Endothelial cell of umbilical vein (primary cell): ENCODE measurements around the gene NSMCE1. TPM values are rescaled to one million over a fixed set of nuclear protein-coding genes. Genes with fewer than 3 reads are reported as not detected.
A peak's percentile ranks its signal among the peaks of the same experiment; 100 is the strongest.

Experiments
- BruUV-seq: library from RNA; stranded (reverse); fragments of 400-500 nt; replicated peaks from 2 replicates; lab custom pipeline; 2021; lab: Mats Ljungman, UMichigan
- CTCF ChIA-PET: fragments of 300-600, 350-600 bp; sonication (Branson Sonifier 250); formaldehyde crosslinking; loops from one replicate; lab custom pipeline; 2021; ENCODE audit warnings: antibody characterized with exemption, inconsistent platforms; lab: Charles Lee
- POLR2A ChIA-PET: fragments of 300-600, 350-600 bp; sonication (Branson Sonifier 250); formaldehyde crosslinking; loops from one replicate; lab custom pipeline; 2021; ENCODE audit warnings: antibody characterized with exemption, inconsistent platforms; lab: Charles Lee
- DNase-seq: peaks from one replicate; pipeline ENCODE4 v3.0.0-alpha.2; 2011; ENCODE audit warnings: low read depth, low spot score
- FAIRE-seq: peaks from 2 replicates; lab custom pipeline; 2011; peaks lifted over from hg19 to GRCh38; lab: Jason Lieb, UNC
- H2AFZ ChIP-seq: 2 replicates; pipeline ENCODE4 v1.6.0; 2012; ENCODE audit warnings: low read depth, low read length, control low read depth, inconsistent platforms
- H3K27ac ChIP-seq: 2 replicates; pipeline ENCODE4 v1.5.1; 2011; ENCODE audit warnings: low read depth, mild to moderate bottlenecking, control low read depth, low read length, moderate library complexity; ENCODE audit not compliant: insufficient read depth
- H3K27me3 ChIP-seq, 2 experiments: 2 replicates each; pipeline versions ENCODE4 v1.6.0 to v1.6.1; 2011; ENCODE audit warnings: low read length in 2 of 2, mixed read lengths in 1 of 2; ENCODE audit not compliant: control insufficient read depth in 2 of 2, insufficient read depth in 2 of 2
- H3K36me3 ChIP-seq, 2 experiments: 2 replicates in 1 of 2; 3 replicates in 1 of 2; pipeline ENCODE4 v1.5.1; 2011; ENCODE audit warnings: low read length in 2 of 2, mild to moderate bottlenecking in 1 of 2, moderate library complexity in 1 of 2; ENCODE audit not compliant: control insufficient read depth in 2 of 2, insufficient read depth in 2 of 2; ENCODE audit errors: extremely low read depth in 1 of 2
- H3K4me1 ChIP-seq: 3 replicates; pipeline ENCODE4 v1.5.1; 2011; ENCODE audit warnings: mild to moderate bottlenecking, low read length; ENCODE audit not compliant: control insufficient read depth, insufficient read depth; ENCODE audit errors: extremely low read depth
- H3K4me2 ChIP-seq: 2 replicates; pipeline ENCODE4 v1.6.1; 2011; ENCODE audit warnings: low read length, control low read depth, mixed read lengths; ENCODE audit not compliant: insufficient read depth
- H3K4me3 ChIP-seq, 3 experiments: fragments of 200-600 bp in 1 of 3; sonication (generic), shearing (Covaris generic) in 1 of 3; replicated peaks in 1 of 3; 2 replicates each; pipeline ENCODE4 v1.5.1; 2011 to 2016; ENCODE audit warnings: control low read depth in 3 of 3, low read length in 3 of 3, mild to moderate bottlenecking in 2 of 3, inconsistent platforms in 1 of 3, low read depth in 1 of 3, moderate library complexity in 1 of 3; ENCODE audit not compliant: insufficient read depth in 1 of 3
- H3K79me2 ChIP-seq: 2 replicates; pipeline ENCODE4 v1.6.0; 2012; ENCODE audit warnings: low read length, inconsistent platforms; ENCODE audit not compliant: control insufficient read depth, insufficient read depth
- H3K9ac ChIP-seq: replicated peaks from 2 replicates; pipeline ENCODE3; 2011; ENCODE audit warnings: low read length, control low read depth; ENCODE audit not compliant: insufficient read depth; ENCODE audit errors: extremely low read depth
- H3K9me1 ChIP-seq: replicated peaks from 3 replicates; pipeline ENCODE4 v1.6.0; 2011; ENCODE audit warnings: mild to moderate bottlenecking, low read length; ENCODE audit not compliant: control insufficient read depth, insufficient read depth; ENCODE audit errors: extremely low read depth
- H3K9me3 ChIP-seq: replicated peaks from 2 replicates; pipeline ENCODE4 v1.5.1; 2012; ENCODE audit warnings: low read length, inconsistent platforms; ENCODE audit not compliant: control insufficient read depth, insufficient read depth
- H4K20me1 ChIP-seq: replicated peaks from 2 replicates; pipeline ENCODE3; 2011; ENCODE audit warnings: mild to moderate bottlenecking, low read length; ENCODE audit not compliant: control insufficient read depth, insufficient read depth; ENCODE audit errors: extremely low read depth
- FOS ChIP-seq: IDR thresholded peaks from 2 replicates; pipeline ENCODE4 v1.6.1; 2011; ENCODE audit warnings: mild to moderate bottlenecking, low read length, moderate library complexity, borderline replicate concordance; ENCODE audit not compliant: insufficient read depth
- GATA2 ChIP-seq: IDR thresholded peaks from 2 replicates; pipeline ENCODE4 v1.7.0; 2011; ENCODE audit warnings: low read depth, mild to moderate bottlenecking, moderate library complexity, mixed read lengths, low read length; ENCODE audit not compliant: insufficient read length, insufficient read depth
- JUN ChIP-seq: IDR thresholded peaks from 2 replicates; pipeline ENCODE4 v1.6.1; 2011; ENCODE audit warnings: borderline replicate concordance, low read depth; ENCODE audit not compliant: insufficient read length, insufficient read depth
- MYC ChIP-seq: IDR thresholded peaks from one replicate; pipeline ENCODE4 v1.6.1; 2011; ENCODE audit warnings: mild to moderate bottlenecking, low read depth, low read length
- POLR2A ChIP-seq: IDR thresholded peaks from 2 replicates; pipeline ENCODE4 v1.6.1; 2012; ENCODE audit warnings: low read depth, mild to moderate bottlenecking, control low read depth, low read length
- POLR2AphosphoS5 ChIP-seq: IDR thresholded peaks from 2 replicates; pipeline ENCODE4 v1.6.1; 2012; ENCODE audit warnings: low read depth, mild to moderate bottlenecking, control low read depth, low read length, moderate library complexity; ENCODE audit not compliant: insufficient read depth
- dilution Hi-C: fragments of 300-500 bp; cut with MboI; formaldehyde crosslinking; loops from one replicate; pipeline ENCODE4 v1.15.0; 2019; ENCODE audit warnings: low sequenced_read_pairs; ENCODE audit not compliant: extremely low pct_ligation_motif_present
- intact Hi-C: fragments of 100-400 bp; cut with micrococcal nuclease; formaldehyde crosslinking; loops from one replicate; pipeline ENCODE4 v1.10.0; 2022
- polyA plus RNA-seq, 4 experiments: library from polyadenylated mRNA; depleted of rRNA in 3 of 4; stranded (reverse) in 3 of 4; unstranded in 1 of 4; fragments of >200 nt; gene quantifications; 2 replicates each; pipeline versions ENCODE4 v1.2.1 to v1.2.3, GENCODE V29; 2011 to 2012; ENCODE audit warnings: missing spikeins in 1 of 4
- total RNA-seq: library from RNA; stranded (reverse); gene quantifications from 2 replicates; pipeline ENCODE4 v1.2.3, GENCODE V29; 2021
- TF ChIP-seq, protein P1 (sequence below), 2 donors: IDR thresholded peaks; 1 replicate in 1 of 2; 2 replicates in 1 of 2; pipeline ENCODE4 v1.5.1; 2011; ENCODE audit warnings: low read length in 2 of 2, mild to moderate bottlenecking in 2 of 2, moderate library complexity in 2 of 2, control low read depth in 1 of 2, inconsistent platforms in 1 of 2, low read depth in 1 of 2; ENCODE audit not compliant: insufficient read depth in 1 of 2; ENCODE audit errors: extremely low read depth in 1 of 2

Gene NSMCE1
- total and polyA plus RNA-seq, 2 donors (not counting 3 experiments of a cell fraction or from before 2014, with no cell fraction given), result 23.8 to 42.0 TPM

DNA sequence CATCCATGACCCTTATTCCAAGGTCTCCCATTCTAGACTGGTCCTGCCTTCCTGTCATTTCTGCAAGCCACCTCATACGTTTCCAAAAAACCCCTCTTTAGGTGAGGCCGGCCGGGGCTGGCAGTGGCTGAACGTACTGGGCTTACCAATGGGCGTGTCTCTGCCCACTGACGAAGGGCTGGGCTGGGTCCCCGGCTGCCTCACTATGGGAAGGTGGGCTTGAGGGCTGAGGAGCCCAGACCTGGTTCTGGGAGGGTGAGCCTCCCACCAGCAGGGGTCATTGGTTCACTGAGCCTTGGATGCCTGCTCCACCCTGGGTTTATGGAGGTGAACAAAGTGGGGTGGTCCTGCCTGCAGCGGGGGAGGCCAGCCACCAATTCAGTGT is 45.4 kb downstream of the NSMCE1 start:
- CTCF ChIA-PET, result interaction anchor here (1.5 to 3.7 kb wide), 4 partner anchors 11 to 145 kb away, joined by 7 to 41 read pairs (median 12); no protein-coding TSS in a partner anchor
- Histone ChIP-seq H3K9me3 (no peaks in the 10 kb centered on the region), H3K27me3 (no peaks in the 10 kb centered on the region), H3K27ac (no peak overlapping the region), H4K20me1 (no peaks in the 10 kb centered on the region), H3K4me1 (no peaks in the 10 kb centered on the region), H3K36me3 (peaks cover 0 to 6% of the 10 kb centered on the region in 2 experiments), H2AFZ (no peak overlapping the region), H3K9me1 (no peaks in the 10 kb centered on the region), H3K79me2 (no peaks in the 10 kb centered on the region), H3K4me3 (no peak overlapping the region), H3K4me2 (no peak overlapping the region), H3K9ac (no peak overlapping the region)
- DNase-seq (no peak), FAIRE-seq (no peak)
- intact Hi-C loops, result no loop called here
- no TSS peak for BruUV-seq
- dilution Hi-C loops, result no loop called here
- TF ChIP-seq GATA2 (no peak), POLR2A (no peak), POLR2AphosphoS5 (no peak), FOS (no peak), MYC (no peak), JUN (no peak)
- TF ChIP-seq, protein P1, sequence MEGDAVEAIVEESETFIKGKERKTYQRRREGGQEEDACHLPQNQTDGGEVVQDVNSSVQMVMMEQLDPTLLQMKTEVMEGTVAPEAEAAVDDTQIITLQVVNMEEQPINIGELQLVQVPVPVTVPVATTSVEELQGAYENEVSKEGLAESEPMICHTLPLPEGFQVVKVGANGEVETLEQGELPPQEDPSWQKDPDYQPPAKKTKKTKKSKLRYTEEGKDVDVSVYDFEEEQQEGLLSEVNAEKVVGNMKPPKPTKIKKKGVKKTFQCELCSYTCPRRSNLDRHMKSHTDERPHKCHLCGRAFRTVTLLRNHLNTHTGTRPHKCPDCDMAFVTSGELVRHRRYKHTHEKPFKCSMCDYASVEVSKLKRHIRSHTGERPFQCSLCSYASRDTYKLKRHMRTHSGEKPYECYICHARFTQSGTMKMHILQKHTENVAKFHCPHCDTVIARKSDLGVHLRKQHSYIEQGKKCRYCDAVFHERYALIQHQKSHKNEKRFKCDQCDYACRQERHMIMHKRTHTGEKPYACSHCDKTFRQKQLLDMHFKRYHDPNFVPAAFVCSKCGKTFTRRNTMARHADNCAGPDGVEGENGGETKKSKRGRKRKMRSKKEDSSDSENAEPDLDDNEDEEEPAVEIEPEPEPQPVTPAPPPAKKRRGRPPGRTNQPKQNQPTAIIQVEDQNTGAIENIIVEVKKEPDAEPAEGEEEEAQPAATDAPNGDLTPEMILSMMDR (IDR thresholded peaks at IDR 0.05; ENCODE audit: extremely low read depth in 1 of 2, insufficient read depth in 1 of 2, low read depth in 1 of 2, low read length in 2 of 2), result peak in 1 of 2 donors; percentile 23
- POLR2A ChIA-PET, result no interaction called here
